ENCODE results near the gene TGFBI.
A peak's percentile ranks its signal among the peaks of the same experiment; 100 is the strongest.

TGFBI gene

GRCh38 chr5:136028782-136029742, at the start of gene TGFBI:
Gene TGFBI (plus strand): TSS chr5:136028988. CDS start chr5:136029056, 68 bp downstream.
- Histone ChIP-seq H3K27me3 (ENCODE audit: control insufficient read depth in 2 of 2, insufficient read depth in 2 of 2, low read length in 2 of 2) (peaks cover 3 to 14% of the 10 kb centered on the region in 2 donors), H3K9ac (ENCODE audit: low read depth in 1 of 2, low read length in 2 of 2) (peak within 1 kb of the TSS; percentile 42 to 52), H3K4me3 (ENCODE audit: low read length in 2 of 2) (peak within 1 kb of the TSS; percentile 55 to 59), H3K9me3 (ENCODE audit: control insufficient read depth in 2 of 2, low read length in 2 of 2) (no peaks in the 10 kb centered on the region), H3K27ac (ENCODE audit: low read depth in 2 of 2, low read length in 2 of 2) (peak within 1 kb of the TSS; percentile 48 to 69), H3K36me3 (ENCODE audit: control insufficient read depth in 2 of 2, insufficient read depth in 2 of 2, low read length in 2 of 2) (no peaks in the 10 kb centered on the region), H3K4me1 (ENCODE audit: control insufficient read depth in 2 of 2, insufficient read depth in 2 of 2, low read length in 2 of 2) (peaks cover 3 to 10% of the 10 kb centered on the region in 2 donors)

GRCh38 chr5:135978993-135979392, 49.8 kb upstream of the TGFBI start:
- no peaks in the 10 kb centered on the region for H3K27me3 ChIP-seq (ENCODE audit: control insufficient read depth in 2 of 2, insufficient read depth in 2 of 2, low read length in 2 of 2)
- H3K9ac ChIP-seq (ENCODE audit: low read depth in 1 of 2, low read length in 2 of 2) = no peak overlapping the region
- H3K4me1 ChIP-seq (ENCODE audit: control insufficient read depth in 2 of 2, insufficient read depth in 2 of 2, low read length in 2 of 2) = no peaks in the 10 kb centered on the region
- no peak overlapping the region for H3K4me3 ChIP-seq (ENCODE audit: low read length in 2 of 2)
- no peaks in the 10 kb centered on the region for H3K36me3 ChIP-seq (ENCODE audit: control insufficient read depth in 2 of 2, insufficient read depth in 2 of 2, low read length in 2 of 2)
- H3K27ac ChIP-seq (ENCODE audit: low read depth in 2 of 2, low read length in 2 of 2) = no peak overlapping the region
- no peaks in the 10 kb centered on the region for H3K9me3 ChIP-seq (ENCODE audit: control insufficient read depth in 2 of 2, low read length in 2 of 2)

- Histone ChIP-seq H3K4me3 (ENCODE audit: low read length in 2 of 2) (no peak overlapping the region), H3K9me3 (ENCODE audit: control insufficient read depth in 2 of 2, low read length in 2 of 2) (no peaks in the 10 kb centered on the region), H3K27ac (ENCODE audit: low read depth in 2 of 2, low read length in 2 of 2) (no peak overlapping the region), H3K4me1 (ENCODE audit: control insufficient read depth in 2 of 2, insufficient read depth in 2 of 2, low read length in 2 of 2) (no peaks in the 10 kb centered on the region), H3K36me3 (ENCODE audit: control insufficient read depth in 2 of 2, insufficient read depth in 2 of 2, low read length in 2 of 2) (no peaks in the 10 kb centered on the region), H3K27me3 (ENCODE audit: control insufficient read depth in 2 of 2, insufficient read depth in 2 of 2, low read length in 2 of 2) (no peaks in the 10 kb centered on the region), H3K9ac (ENCODE audit: low read depth in 1 of 2, low read length in 2 of 2) (no peak overlapping the region)
Measured at GRCh38 chr5:135979510-135979909, 49.3 kb upstream of the TGFBI start.

- Histone ChIP-seq H3K9me3 (ENCODE audit: control insufficient read depth in 2 of 2, low read length in 2 of 2) (no peaks in the 10 kb centered on the region), H3K36me3 (ENCODE audit: control insufficient read depth in 2 of 2, insufficient read depth in 2 of 2, low read length in 2 of 2) (no peaks in the 10 kb centered on the region), H3K27me3 (ENCODE audit: control insufficient read depth in 2 of 2, insufficient read depth in 2 of 2, low read length in 2 of 2) (no peaks in the 10 kb centered on the region), H3K9ac (ENCODE audit: low read depth in 1 of 2, low read length in 2 of 2) (no peak overlapping the region), H3K4me3 (ENCODE audit: low read length in 2 of 2) (no peak overlapping the region), H3K4me1 (ENCODE audit: control insufficient read depth in 2 of 2, insufficient read depth in 2 of 2, low read length in 2 of 2) (no peaks in the 10 kb centered on the region), H3K27ac (ENCODE audit: low read depth in 2 of 2, low read length in 2 of 2) (no peak overlapping the region)
Measured at GRCh38 chr5:135980620-135981019, 48.2 kb upstream of the TGFBI start.

- H3K4me1 ChIP-seq (ENCODE audit: control insufficient read depth in 2 of 2, insufficient read depth in 2 of 2, low read length in 2 of 2) = no peaks in the 10 kb centered on the region
Measured at GRCh38 chr5:135985951-135986350, 42.8 kb upstream of the TGFBI start.

GRCh38 chr5:135986401-135986800, 42.4 kb upstream of the TGFBI start:
- Histone ChIP-seq H3K9ac (ENCODE audit: low read depth in 1 of 2, low read length in 2 of 2) (no peak overlapping the region), H3K27ac (ENCODE audit: low read depth in 2 of 2, low read length in 2 of 2) (no peak overlapping the region)

More at GRCh38 chr5:135985951-135986350, 42.8 kb upstream of the TGFBI start:
- H3K4me3 ChIP-seq (ENCODE audit: low read length in 2 of 2) = no peak overlapping the region
- no peaks in the 10 kb centered on the region for H3K36me3 ChIP-seq (ENCODE audit: control insufficient read depth in 2 of 2, insufficient read depth in 2 of 2, low read length in 2 of 2)
- no peak overlapping the region for H3K9ac ChIP-seq (ENCODE audit: low read depth in 1 of 2, low read length in 2 of 2)
- no peaks in the 10 kb centered on the region for H3K27me3 ChIP-seq (ENCODE audit: control insufficient read depth in 2 of 2, insufficient read depth in 2 of 2, low read length in 2 of 2)
- H3K27ac ChIP-seq (ENCODE audit: low read depth in 2 of 2, low read length in 2 of 2) = no peak overlapping the region
- no peaks in the 10 kb centered on the region for H3K9me3 ChIP-seq (ENCODE audit: control insufficient read depth in 2 of 2, low read length in 2 of 2)

GRCh38 chr5:135986891-135987401, 41.8 kb upstream of the TGFBI start:
- no peak overlapping the region for H3K4me3 ChIP-seq (ENCODE audit: low read length in 2 of 2)
- H3K4me1 ChIP-seq (ENCODE audit: control insufficient read depth in 2 of 2, insufficient read depth in 2 of 2, low read length in 2 of 2) = no peaks in the 10 kb centered on the region
- no peak overlapping the region for H3K9ac ChIP-seq (ENCODE audit: low read depth in 1 of 2, low read length in 2 of 2)
- no peaks in the 10 kb centered on the region for H3K27me3 ChIP-seq (ENCODE audit: control insufficient read depth in 2 of 2, insufficient read depth in 2 of 2, low read length in 2 of 2)
- no peaks in the 10 kb centered on the region for H3K9me3 ChIP-seq (ENCODE audit: control insufficient read depth in 2 of 2, low read length in 2 of 2)
- H3K27ac ChIP-seq (ENCODE audit: low read depth in 2 of 2, low read length in 2 of 2) = no peak overlapping the region
- no peaks in the 10 kb centered on the region for H3K36me3 ChIP-seq (ENCODE audit: control insufficient read depth in 2 of 2, insufficient read depth in 2 of 2, low read length in 2 of 2)

More at GRCh38 chr5:135986401-135986800, 42.4 kb upstream of the TGFBI start:
- H3K36me3 ChIP-seq (ENCODE audit: control insufficient read depth in 2 of 2, insufficient read depth in 2 of 2, low read length in 2 of 2) = no peaks in the 10 kb centered on the region
- H3K9me3 ChIP-seq (ENCODE audit: control insufficient read depth in 2 of 2, low read length in 2 of 2) = no peaks in the 10 kb centered on the region
- no peak overlapping the region for H3K4me3 ChIP-seq (ENCODE audit: low read length in 2 of 2)
- H3K4me1 ChIP-seq (ENCODE audit: control insufficient read depth in 2 of 2, insufficient read depth in 2 of 2, low read length in 2 of 2) = no peaks in the 10 kb centered on the region
- H3K27me3 ChIP-seq (ENCODE audit: control insufficient read depth in 2 of 2, insufficient read depth in 2 of 2, low read length in 2 of 2) = no peaks in the 10 kb centered on the region

GRCh38 chr5:135988546-135988945, 40.2 kb upstream of the TGFBI start:
- H3K27ac ChIP-seq (ENCODE audit: low read depth in 2 of 2, low read length in 2 of 2) = no peak overlapping the region
- no peaks in the 10 kb centered on the region for H3K9me3 ChIP-seq (ENCODE audit: control insufficient read depth in 2 of 2, low read length in 2 of 2)
- H3K4me3 ChIP-seq (ENCODE audit: low read length in 2 of 2) = no peak overlapping the region
- no peaks in the 10 kb centered on the region for H3K36me3 ChIP-seq (ENCODE audit: control insufficient read depth in 2 of 2, insufficient read depth in 2 of 2, low read length in 2 of 2)
- no peaks in the 10 kb centered on the region for H3K27me3 ChIP-seq (ENCODE audit: control insufficient read depth in 2 of 2, insufficient read depth in 2 of 2, low read length in 2 of 2)
- H3K9ac ChIP-seq (ENCODE audit: low read depth in 1 of 2, low read length in 2 of 2) = no peak overlapping the region
- no peaks in the 10 kb centered on the region for H3K4me1 ChIP-seq (ENCODE audit: control insufficient read depth in 2 of 2, insufficient read depth in 2 of 2, low read length in 2 of 2)

- Histone ChIP-seq H3K27me3 (ENCODE audit: control insufficient read depth in 2 of 2, insufficient read depth in 2 of 2, low read length in 2 of 2) (no peaks in the 10 kb centered on the region), H3K4me1 (ENCODE audit: control insufficient read depth in 2 of 2, insufficient read depth in 2 of 2, low read length in 2 of 2) (no peaks in the 10 kb centered on the region), H3K9me3 (ENCODE audit: control insufficient read depth in 2 of 2, low read length in 2 of 2) (no peaks in the 10 kb centered on the region), H3K27ac (ENCODE audit: low read depth in 2 of 2, low read length in 2 of 2) (no peak overlapping the region), H3K36me3 (ENCODE audit: control insufficient read depth in 2 of 2, insufficient read depth in 2 of 2, low read length in 2 of 2) (no peaks in the 10 kb centered on the region), H3K4me3 (ENCODE audit: low read length in 2 of 2) (no peak overlapping the region), H3K9ac (ENCODE audit: low read depth in 1 of 2, low read length in 2 of 2) (no peak overlapping the region)
Measured at GRCh38 chr5:135989686-135990085, 39.1 kb upstream of the TGFBI start.

GRCh38 chr5:135990528-135991255, 38.1 kb upstream of the TGFBI start:
- no peak overlapping the region for H3K9ac ChIP-seq (ENCODE audit: low read depth in 1 of 2, low read length in 2 of 2)
- H3K36me3 ChIP-seq (ENCODE audit: control insufficient read depth in 2 of 2, insufficient read depth in 2 of 2, low read length in 2 of 2) = no peaks in the 10 kb centered on the region
- H3K4me1 ChIP-seq (ENCODE audit: control insufficient read depth in 2 of 2, insufficient read depth in 2 of 2, low read length in 2 of 2) = no peaks in the 10 kb centered on the region
- H3K27ac ChIP-seq (ENCODE audit: low read depth in 2 of 2, low read length in 2 of 2) = peak overlapping the region in 1 of 2 donors; percentile 13
- no peaks in the 10 kb centered on the region for H3K9me3 ChIP-seq (ENCODE audit: control insufficient read depth in 2 of 2, low read length in 2 of 2)
- no peaks in the 10 kb centered on the region for H3K27me3 ChIP-seq (ENCODE audit: control insufficient read depth in 2 of 2, insufficient read depth in 2 of 2, low read length in 2 of 2)
- no peak overlapping the region for H3K4me3 ChIP-seq (ENCODE audit: low read length in 2 of 2)

Data from mucosa of rectum (tissue), 2 donors.